K562 (cell line): ENCODE results near the gene DNAJC2. TPM values are rescaled to one million over a fixed set of nuclear protein-coding genes. Genes with fewer than 3 reads are reported as not detected.

Source experiments
- ATAC-seq: fragments of 200-7000 bp; cut with Tn5 transposase; 3 replicates; pipeline ENCODE4 v1.9.1; 2020; ENCODE audit warnings: moderate library complexity
- BruUV-seq: library from RNA; stranded (reverse); fragments of 400-500 nt; replicated peaks from 2 replicates; lab custom pipeline; 2021; lab: Mats Ljungman, UMichigan
- CTCF ChIA-PET: fragments of 300-600 bp; formaldehyde crosslinking; extraction: SDS; loops from one replicate; lab custom pipeline; 2021; ENCODE audit warnings: low intra/inter-chr PET ratio; lab: Yijun Ruan, JAX
- POLR2A ChIA-PET: fragments of 300-600, 350-650 bp; sonication (Branson Sonifier 250); formaldehyde crosslinking; extraction: SDS; loops from one replicate; lab custom pipeline; 2021; ENCODE audit warnings: antibody characterized with exemption, inconsistent platforms; lab: Yijun Ruan, JAX
- DNase-seq, 4 experiments: peaks; one replicate each; pipeline versions ENCODE4 v3.0.0 to v3.0.0-alpha.2; 2011 to 2018; ENCODE audit warnings: low spot score in 3 of 4, mixed read lengths in 3 of 4; ENCODE audit errors: extremely low read depth in 1 of 4
- FAIRE-seq: peaks from 2 replicates; lab custom pipeline; 2011; peaks lifted over from hg19 to GRCh38; lab: Jason Lieb, UNC
- H2AFZ ChIP-seq: 2 replicates; pipeline ENCODE4 v1.6.0; 2011; ENCODE audit warnings: low read depth, low read length, control low read depth, inconsistent platforms
- H3K27ac ChIP-seq: fragments of 200-600 bp; 3 replicates; pipeline ENCODE4 v1.8.0; 2011; ENCODE audit warnings: low read depth, mild to moderate bottlenecking, control low read depth, inconsistent platforms, low read length, moderate library complexity, mixed read lengths; ENCODE audit errors: extremely low read depth
- H3K27me3 ChIP-seq, 2 experiments: fragments of 300-600 bp in 1 of 2; 2 replicates in 1 of 2; 3 replicates in 1 of 2; pipeline versions ENCODE4 v1.6.0 to v1.8.0; 2011; ENCODE audit warnings: inconsistent platforms in 2 of 2, low read length in 2 of 2, mild to moderate bottlenecking in 1 of 2, mixed read lengths in 1 of 2, moderate library complexity in 1 of 2; ENCODE audit not compliant: control insufficient read depth in 2 of 2, insufficient read depth in 2 of 2
- H3K36me3 ChIP-seq: fragments of 300-600 bp; 3 replicates; pipeline ENCODE4 v1.8.0; 2011; ENCODE audit warnings: mild to moderate bottlenecking, low read length, inconsistent platforms; ENCODE audit not compliant: control insufficient read depth, insufficient read depth
- H3K4me1 ChIP-seq, 2 experiments: fragments of 200-600 bp in 1 of 2; replicated peaks in 1 of 2; 2 replicates in 1 of 2; 3 replicates in 1 of 2; pipeline versions ENCODE4 v1.5.1 to v1.8.0; 2011; ENCODE audit warnings: inconsistent platforms in 2 of 2, low read length in 2 of 2, mild to moderate bottlenecking in 1 of 2, mixed read lengths in 1 of 2, moderate library complexity in 1 of 2; ENCODE audit not compliant: control insufficient read depth in 2 of 2, insufficient read depth in 2 of 2
- H3K4me2 ChIP-seq: 2 replicates; pipeline ENCODE4 v1.6.1; 2011; ENCODE audit warnings: low read length, control low read depth, inconsistent platforms, mixed read lengths; ENCODE audit not compliant: insufficient read depth
- H3K4me3 ChIP-seq: fragments of 200-600 bp; sonication (generic), shearing (Covaris generic); 2 replicates; pipeline ENCODE4 v1.5.1; 2016; ENCODE audit warnings: control low read depth, inconsistent platforms
- H3K79me2 ChIP-seq: fragments of 200-600 bp; 3 replicates; pipeline ENCODE4 v1.8.0; 2011; ENCODE audit warnings: low read length, inconsistent platforms; ENCODE audit not compliant: control insufficient read depth, insufficient read depth
- H3K9ac ChIP-seq, 2 experiments: 2 replicates each; pipeline versions ENCODE4 v1.6.0 to v1.6.1; 2011; ENCODE audit warnings: low read depth in 2 of 2, low read length in 2 of 2, control low read depth in 1 of 2, inconsistent platforms in 1 of 2, mild to moderate bottlenecking in 1 of 2, mixed read lengths in 1 of 2; ENCODE audit not compliant: insufficient read depth in 1 of 2
- H3K9me1 ChIP-seq: one replicate; pipeline ENCODE4 v1.6.0; 2011; ENCODE audit warnings: inconsistent platforms, mild to moderate bottlenecking, low read length, moderate library complexity; ENCODE audit not compliant: control insufficient read depth, insufficient read depth
- H3K9me3 ChIP-seq: replicated peaks from 2 replicates; pipeline ENCODE4 v1.5.1; 2011; ENCODE audit warnings: low read depth, low read length, inconsistent platforms; ENCODE audit not compliant: control insufficient read depth, insufficient read depth
- H4K20me1 ChIP-seq: replicated peaks from 2 replicates; pipeline ENCODE4 v1.6.1; 2011; ENCODE audit warnings: low read length, inconsistent platforms, mixed read lengths; ENCODE audit not compliant: control insufficient read depth, insufficient read depth
- NCOA2 ChIP-seq, 2 experiments: fragments of 450-650 bp; IDR thresholded peaks; 2 replicates each; pipeline ENCODE4 v1.6.1; 2018; ENCODE audit warnings: mild to moderate bottlenecking in 2 of 2, moderate library complexity in 1 of 2; ENCODE audit not compliant: partially characterized antibody in 2 of 2
- NFIC ChIP-seq: fragments of 450-650 bp; IDR thresholded peaks from 2 replicates; pipeline ENCODE4 v1.6.1; 2017; ENCODE audit warnings: mild to moderate bottlenecking, inconsistent platforms
- NFIX ChIP-seq: fragments of 250-450 bp; sonication (Bioruptor Pico); IDR thresholded peaks from 2 replicates; pipeline ENCODE4 v1.4.0; 2020; ENCODE audit warnings: low read depth, mild to moderate bottlenecking, moderate library complexity
- NKRF ChIP-seq: fragments of 450-650 bp; IDR thresholded peaks from 2 replicates; pipeline ENCODE4 v1.6.1; 2016; ENCODE audit warnings: borderline replicate concordance
- RAD21 ChIP-seq, 2 experiments: fragments of 250-450 bp in 1 of 2; fragments of 450-650 bp in 1 of 2; sonication (Bioruptor Pico) in 1 of 2; formaldehyde crosslinking in 1 of 2; IDR thresholded peaks in 1 of 2; conservative IDR thresholded peaks in 1 of 2; 2 replicates each; pipeline versions ENCODE4 v1.4.0 to v1.8.0; 2020 to 2022; ENCODE audit warnings: mild to moderate bottlenecking in 2 of 2, moderate library complexity in 1 of 2
- SMAD1 ChIP-seq: fragments of 150-350 bp; IDR thresholded peaks from 2 replicates; pipeline ENCODE4 v1.6.1; 2014; ENCODE audit warnings: low read length, low read depth; ENCODE audit not compliant: partially characterized antibody
- ZBED1 ChIP-seq: IDR thresholded peaks from 2 replicates; pipeline ENCODE4 v1.6.1; 2014
- ZNF830 ChIP-seq: fragments of 250-450 bp; sonication (Bioruptor Pico); IDR thresholded peaks from 2 replicates; pipeline ENCODE4 v1.5.0; 2021; ENCODE audit warnings: mild to moderate bottlenecking
- WGBS: fragments of 100-300 bp; shearing (Covaris generic); methylation state at CpG from one replicate; pipeline ENCODE4 v1.1.6; 2016; ENCODE audit warnings: low coverage, mixed read lengths; ENCODE audit not compliant: insufficient coverage; ENCODE audit errors: missing lambda C conversion rate; 5-methylcytosine and 5-hydroxymethylcytosine counted together
- in situ Hi-C: fragments of 300-500 bp; cut with MboI; formaldehyde crosslinking; loops from 4 replicates; pipeline ENCODE4 v1.15.0; 2018; ENCODE audit warnings: inconsistent platforms, mixed read lengths
- intact Hi-C: fragments of 100-400 bp; cut with micrococcal nuclease; formaldehyde crosslinking; loops from 2 replicates; pipeline ENCODE4 v1.14.2; 2022
- polyA plus RNA-seq, 8 experiments: library from polyadenylated mRNA; depleted of rRNA in 4 of 8; stranded (reverse) in 5 of 8; unstranded in 3 of 8; fragments of >200 nt; fragmentation: Nextera tagmentation in 2 of 8; fragmentation: Illumina TruSeq in 1 of 8; extraction: Ambion mirVana in 2 of 8; extraction: Trizol in 1 of 8; gene quantifications; 2 replicates each; pipeline versions ENCODE4 v1.2.1 to v1.2.3, GENCODE V29; 2011 to 2014; ENCODE audit warnings: inconsistent platforms in 1 of 8, missing spikeins in 1 of 8
- total RNA-seq, 7 experiments: library from RNA; depleted of rRNA in 6 of 7; stranded (reverse); fragments of >200 nt in 6 of 7; fragmentation: Illumina TruSeq in 2 of 7; extraction: Trizol in 2 of 7; gene quantifications; 2 replicates each; pipeline versions ENCODE4 v1.2.1 to v1.2.3, GENCODE V29; 2011 to 2021; ENCODE audit warnings: low replicate concordance in 1 of 7

The DNAJC2 gene
- total and polyA plus RNA-seq, 9 of the 15 experiments (the other 6 are each of a cell fraction or from before 2014, with no cell fraction given) = 40.2 to 157 (median 92.1) TPM

- Histone ChIP-seq H3K27me3 (no peaks in the 10 kb centered on the region), H3K79me2 (no peaks in the 10 kb centered on the region), H3K9me1 (no peaks in the 10 kb centered on the region), H3K9me3 (no peaks in the 10 kb centered on the region), H3K9ac (no peak overlapping the region), H4K20me1 (no peaks in the 10 kb centered on the region), H3K36me3 (peaks cover 95% of the 10 kb centered on the region), H3K4me1 (no peaks in the 10 kb centered on the region)
- no TSS peak for BruUV-seq
- TF ChIP-seq ZBED1 (no peak), NCOA2 (IDR thresholded peaks at IDR 0.05; ENCODE audit: partially characterized antibody in 2 of 2) (peak in 1 of 2 experiments; percentile 55), SMAD1 (peak; percentile 74), NKRF (no peak), ZNF830 (no peak), RAD21 (CRISPR knock-in tag; conservative IDR thresholded peaks at IDR 0.05 in 1 of 2, IDR thresholded peaks at IDR 0.05 in 1 of 2) (peak in 1 of 2 experiments; percentile 34; a peak in 2 of 4 replicates), NFIX (CRISPR knock-in tag) (peak; percentile 99), NFIC (peak; percentile 100)
- TF ChIP-seq, all 486 proteins: peak for 5
- Histone ChIP-seq H3K27ac (no peak overlapping the region), H3K4me3 (no peak overlapping the region), H3K4me2 (no peak overlapping the region), H2AFZ (no peak overlapping the region)
- in situ Hi-C loops (no loop called here), intact Hi-C loops (no loop called here)
- ATAC-seq = no peak
- ChIA-PET CTCF (no interaction called here), POLR2A (interaction anchor here (0.8 to 1.2 kb wide), 2 partner anchors 10 to 20 kb away, joined by 3 to 6 read pairs; no protein-coding TSS in a partner anchor)
- no peak for DNase-seq
- WGBS = 84% methylated on average over 3 of the region's 3 CpGs
- no peak for FAIRE-seq
These were observed 36.9 kb downstream of the DNAJC2 start for GRCh38 chr7:103307503-103308231.
